Mononuclear cell (primary cell): ENCODE measurements around the gene TBCK. TPM values are rescaled to one million over a fixed set of nuclear protein-coding genes. Genes with fewer than 3 reads are reported as not detected.
A peak's percentile ranks its signal among the peaks of the same experiment; 100 is the strongest.
"Not testable (repeated sequence)": the region's sequence is repeated elsewhere in the genome, so short reads cannot be mapped to it uniquely, and the experiment has no call there.

Source experiments
- H3K27me3 ChIP-seq: 2 replicates; pipeline ENCODE4 v1.6.0; 2011; ENCODE audit warnings: low read length, control low read depth; ENCODE audit not compliant: insufficient read depth
- H3K4me1 ChIP-seq: 2 replicates; pipeline ENCODE4 v1.5.1; 2011; ENCODE audit warnings: mild to moderate bottlenecking, low read length, control low read depth; ENCODE audit not compliant: insufficient read depth
- H3K4me3 ChIP-seq: 2 replicates; pipeline ENCODE4 v1.5.1; 2011; ENCODE audit warnings: mild to moderate bottlenecking, low read length, moderate library complexity
- H3K9me3 ChIP-seq: 2 replicates; pipeline ENCODE4 v1.5.1; 2011; ENCODE audit warnings: low read depth, mild to moderate bottlenecking, control low read depth, low read length
- total RNA-seq: library from RNA; depleted of rRNA; stranded (reverse); fragments of >200 nt; gene quantifications from one replicate; pipeline ENCODE4 v1.2.3, GENCODE V29; 2012

TBCK gene
- total RNA-seq, 1 donor: 31.7 TPM

- H3K27me3 ChIP-seq: no peaks in the 10 kb centered on the region
- no peaks in the 10 kb centered on the region for H3K4me1 ChIP-seq
- no peak overlapping the region for H3K4me3 ChIP-seq
- H3K9me3 ChIP-seq: no peaks in the 10 kb centered on the region
Measured at GRCh38 chr4:106336618-106337017, 20.6 kb upstream of the TBCK start.

- Histone ChIP-seq H3K27me3 (no peaks in the 10 kb centered on the region), H3K4me1 (no peaks in the 10 kb centered on the region), H3K4me3 (no peak overlapping the region), H3K9me3 (no peaks in the 10 kb centered on the region)
Measured at GRCh38 chr4:106334741-106335470, 18.9 kb upstream of the TBCK start.

- Histone ChIP-seq H3K9me3 (no peaks in the 10 kb centered on the region), H3K27me3 (no peaks in the 10 kb centered on the region), H3K4me1 (no peaks in the 10 kb centered on the region), H3K4me3 (no peak overlapping the region)
Measured at GRCh38 chr4:106333186-106333585, 17.2 kb upstream of the TBCK start.

GRCh38 chr4:106329041-106329618 is 13.1 kb upstream of the TBCK start:
- H3K4me3 ChIP-seq: no peak overlapping the region
- H3K27me3 ChIP-seq: no peaks in the 10 kb centered on the region
- no peaks in the 10 kb centered on the region for H3K4me1 ChIP-seq
- H3K9me3 ChIP-seq: no peaks in the 10 kb centered on the region

- Histone ChIP-seq H3K4me1 (no peaks in the 10 kb centered on the region), H3K9me3 (no peaks in the 10 kb centered on the region), H3K27me3 (no peaks in the 10 kb centered on the region), H3K4me3 (no peak overlapping the region)
Measured at GRCh38 chr4:106325800-106326199, 9.8 kb upstream of the TBCK start.

- H3K9me3 ChIP-seq: no peaks in the 10 kb centered on the region
- H3K27me3 ChIP-seq: no peaks in the 10 kb centered on the region
- H3K4me1 ChIP-seq: peaks cover under 1% of the 10 kb centered on the region
- H3K4me3 ChIP-seq: no peak overlapping the region
Measured at GRCh38 chr4:106323119-106323518, 7.1 kb upstream of the TBCK start.

GRCh38 chr4:106321814-106322213 is 5.8 kb upstream of the TBCK start:
- H3K4me1 ChIP-seq: peaks cover 13% of the 10 kb centered on the region
- H3K4me3 ChIP-seq, H3K27me3 ChIP-seq, H3K9me3 ChIP-seq: not testable (repeated sequence)

GRCh38 chr4:106321168-106321567 is 5.2 kb upstream of the TBCK start:
- H3K9me3 ChIP-seq, H3K27me3 ChIP-seq, H3K4me3 ChIP-seq: not testable (repeated sequence)
- peaks cover 13% of the 10 kb centered on the region for H3K4me1 ChIP-seq

GRCh38 chr4:106320235-106320634 is 4.2 kb upstream of the TBCK start:
- H3K27me3 ChIP-seq: no peaks in the 10 kb centered on the region
- peaks cover 16% of the 10 kb centered on the region for H3K4me1 ChIP-seq
- no peaks in the 10 kb centered on the region for H3K9me3 ChIP-seq
- no peak overlapping the region for H3K4me3 ChIP-seq

- Histone ChIP-seq H3K4me3 (no peak overlapping the region), H3K4me1 (peaks cover 24% of the 10 kb centered on the region), H3K27me3 (no peaks in the 10 kb centered on the region), H3K9me3 (no peaks in the 10 kb centered on the region)
Measured at GRCh38 chr4:106318511-106318910, 2.5 kb upstream of the TBCK start.

- Histone ChIP-seq H3K4me3 (no peak overlapping the region), H3K9me3 (no peaks in the 10 kb centered on the region), H3K27me3 (no peaks in the 10 kb centered on the region), H3K4me1 (peaks cover 24% of the 10 kb centered on the region)
Measured at GRCh38 chr4:106317815-106318214, 1.8 kb upstream of the TBCK start.

GRCh38 chr4:106316773-106317409 is 882 bp upstream of the TBCK start:
- no peaks in the 10 kb centered on the region for H3K9me3 ChIP-seq
- H3K4me1 ChIP-seq: peaks cover 24% of the 10 kb centered on the region
- H3K27me3 ChIP-seq: no peaks in the 10 kb centered on the region
- peak overlapping the region; percentile 79 for H3K4me3 ChIP-seq

GRCh38 chr4:106315476-106315967 is 487 bp downstream of the TBCK start:
- Histone ChIP-seq H3K4me1 (peaks cover 24% of the 10 kb centered on the region), H3K27me3 (no peaks in the 10 kb centered on the region), H3K9me3 (no peaks in the 10 kb centered on the region), H3K4me3 (peak overlapping the region; percentile 79)

- H3K9me3 ChIP-seq: no peaks in the 10 kb centered on the region
- H3K27me3 ChIP-seq: no peaks in the 10 kb centered on the region
- peaks cover 24% of the 10 kb centered on the region for H3K4me1 ChIP-seq
- H3K4me3 ChIP-seq: peak overlapping the region; percentile 79
Measured at GRCh38 chr4:106314960-106315359, 1.0 kb downstream of the TBCK start.

GRCh38 chr4:106312997-106313522 is 2.9 kb downstream of the TBCK start:
- no peak overlapping the region for H3K4me3 ChIP-seq
- peaks cover 22% of the 10 kb centered on the region for H3K4me1 ChIP-seq
- H3K27me3 ChIP-seq: no peaks in the 10 kb centered on the region
- H3K9me3 ChIP-seq: no peaks in the 10 kb centered on the region
